ENCODE results near the gene ABHD11. TPM values are rescaled to one million over a fixed set of nuclear protein-coding genes. Genes with fewer than 3 reads are reported as not detected.

ABHD11 gene
- total RNA-seq, 4 donors from 2014 or later: 39.5 to 75.8 (median 67.1) TPM

DNA sequence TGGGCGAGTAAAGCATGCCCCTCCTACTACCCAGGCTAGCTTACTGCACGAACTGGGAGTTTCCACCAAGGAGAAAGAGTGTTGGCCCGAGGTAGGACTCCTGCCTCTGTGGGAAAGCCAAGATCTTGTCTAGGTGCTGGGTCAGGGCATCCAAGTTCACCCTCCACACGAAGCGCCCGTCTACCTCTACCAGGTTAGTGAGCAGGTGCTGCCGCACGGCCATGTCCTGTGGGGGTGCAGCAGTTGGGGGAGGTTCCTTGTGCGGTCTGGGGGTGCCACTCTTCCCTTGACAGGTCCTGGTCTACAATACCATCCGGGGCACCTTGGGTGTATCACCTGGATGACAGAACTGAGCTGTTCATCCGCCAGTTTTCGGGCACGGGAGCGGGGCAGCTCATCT, 1.7 kb downstream of the ABHD11 start:
- Histone ChIP-seq H3K27ac (peak overlapping the region in 1 of 3 donors; percentile 10), H3K9me3 (no peaks in the 10 kb centered on the region), H3K36me3 (peaks cover 17 to 18% of the 10 kb centered on the region in 2 donors), H3K4me1 (peaks cover 33 to 52% of the 10 kb centered on the region in 2 donors), H3K4me3 (replicated peaks in 1 of 3) (no peak overlapping the region), H3K27me3 (no peaks in the 10 kb centered on the region)
- WGBS, 2 donors: 90% methylated on average over 7 to 12 of the region's 14 CpGs
- DNase-seq: no peak
- intact Hi-C loops (cut with DNase I): loop anchor here (5.0 kb wide), 1 partner anchor 115 kb away; no protein-coding TSS in a partner anchor
- TF ChIP-seq, protein P1, sequence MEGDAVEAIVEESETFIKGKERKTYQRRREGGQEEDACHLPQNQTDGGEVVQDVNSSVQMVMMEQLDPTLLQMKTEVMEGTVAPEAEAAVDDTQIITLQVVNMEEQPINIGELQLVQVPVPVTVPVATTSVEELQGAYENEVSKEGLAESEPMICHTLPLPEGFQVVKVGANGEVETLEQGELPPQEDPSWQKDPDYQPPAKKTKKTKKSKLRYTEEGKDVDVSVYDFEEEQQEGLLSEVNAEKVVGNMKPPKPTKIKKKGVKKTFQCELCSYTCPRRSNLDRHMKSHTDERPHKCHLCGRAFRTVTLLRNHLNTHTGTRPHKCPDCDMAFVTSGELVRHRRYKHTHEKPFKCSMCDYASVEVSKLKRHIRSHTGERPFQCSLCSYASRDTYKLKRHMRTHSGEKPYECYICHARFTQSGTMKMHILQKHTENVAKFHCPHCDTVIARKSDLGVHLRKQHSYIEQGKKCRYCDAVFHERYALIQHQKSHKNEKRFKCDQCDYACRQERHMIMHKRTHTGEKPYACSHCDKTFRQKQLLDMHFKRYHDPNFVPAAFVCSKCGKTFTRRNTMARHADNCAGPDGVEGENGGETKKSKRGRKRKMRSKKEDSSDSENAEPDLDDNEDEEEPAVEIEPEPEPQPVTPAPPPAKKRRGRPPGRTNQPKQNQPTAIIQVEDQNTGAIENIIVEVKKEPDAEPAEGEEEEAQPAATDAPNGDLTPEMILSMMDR (IDR thresholded peaks at IDR 0.05): no peak
- TF ChIP-seq POLR2A (IDR thresholded peaks at IDR 0.05): no peak

DNA sequence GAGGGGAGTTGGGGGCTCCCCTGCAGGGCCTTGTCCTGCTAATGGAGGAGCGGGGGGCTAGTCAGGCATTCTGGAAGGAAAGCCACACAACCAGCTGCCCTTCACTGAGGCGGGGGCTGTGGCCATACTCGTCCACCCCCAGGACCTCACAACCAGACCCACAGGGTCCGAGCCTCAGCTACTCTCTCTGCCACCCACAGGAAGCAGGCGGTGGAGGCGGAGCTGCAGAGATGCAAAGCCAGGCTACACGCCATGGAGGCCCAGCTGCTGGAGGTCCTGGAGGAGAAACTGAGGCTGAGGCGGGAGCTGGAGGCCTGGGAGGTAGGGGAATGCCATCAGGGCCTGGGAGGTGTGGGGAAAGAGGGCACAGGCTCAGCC, 3.1 kb downstream of the ABHD11 start:
- no peak for DNase-seq
- Histone ChIP-seq H3K4me3 (replicated peaks in 1 of 3) (no peak overlapping the region), H3K9me3 (no peaks in the 10 kb centered on the region), H3K27me3 (no peaks in the 10 kb centered on the region), H3K27ac (peak overlapping the region in 1 of 3 donors; percentile 57), H3K36me3 (peaks cover 17 to 18% of the 10 kb centered on the region in 2 donors), H3K4me1 (peaks cover 19 to 38% of the 10 kb centered on the region in 2 donors)
- no peak for TF ChIP-seq POLR2A (IDR thresholded peaks at IDR 0.05)
- TF ChIP-seq, protein P1 (IDR thresholded peaks at IDR 0.05): no peak
- 94 to 95% methylated on average over 4 to 6 of the region's 8 CpGs for WGBS, 2 donors
- intact Hi-C loops (cut with DNase I): loop anchor here (5.0 kb wide), 1 partner anchor 117 kb away; no protein-coding TSS in a partner anchor

DNA sequence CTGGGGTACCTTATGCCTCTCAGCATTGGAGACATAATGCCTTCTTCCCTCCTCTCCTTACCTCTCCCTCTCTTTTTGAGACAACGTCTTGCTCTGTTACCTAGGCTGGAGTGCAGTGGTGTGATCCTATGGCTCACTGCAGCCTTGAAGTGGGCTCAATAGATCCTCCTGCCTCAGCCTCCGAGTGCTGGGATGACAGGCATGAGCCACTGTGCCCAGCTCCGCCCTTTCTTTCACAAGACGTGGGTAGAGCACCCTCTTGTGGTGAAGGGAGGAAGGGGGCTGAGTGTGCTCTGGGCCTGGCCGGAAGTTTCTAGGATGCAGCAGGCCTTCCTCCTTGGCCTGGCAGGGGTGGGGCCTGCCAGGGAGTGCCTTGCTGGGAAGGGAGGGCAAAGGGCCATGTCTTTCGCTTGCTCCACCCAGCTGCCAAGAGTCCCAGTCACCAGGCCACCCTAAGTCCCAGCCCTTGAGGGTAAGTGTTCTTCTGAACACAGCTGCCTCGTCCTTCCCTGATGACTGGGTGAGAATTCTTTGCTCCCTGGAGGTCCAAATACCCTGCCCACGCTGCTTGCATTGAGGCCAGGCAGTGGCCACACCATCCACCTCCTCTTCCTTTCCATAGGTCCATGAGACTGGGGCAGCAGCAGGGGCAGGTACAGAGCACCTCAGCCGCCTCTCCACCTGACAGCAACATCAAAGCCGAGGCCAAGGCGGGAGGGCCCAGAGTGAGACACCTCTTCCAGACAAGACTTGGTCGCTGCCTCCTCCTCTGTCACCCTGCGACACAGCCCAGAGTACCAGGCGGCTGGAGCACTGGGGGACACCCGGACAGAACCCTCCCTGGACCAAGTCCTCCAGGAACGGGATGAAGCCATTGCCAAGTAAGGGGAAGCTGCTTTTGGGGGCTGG, 3.7 kb downstream of the ABHD11 start:
- 56 to 77% methylated on average over 7 to 11 of the region's 16 CpGs for WGBS, 2 donors
- Histone ChIP-seq H3K27ac (peak overlapping the region in 2 of 3 donors; percentile 53 to 57), H3K4me1 (peaks cover 13 to 34% of the 10 kb centered on the region in 2 donors), H3K27me3 (no peaks in the 10 kb centered on the region), H3K9me3 (no peaks in the 10 kb centered on the region), H3K36me3 (peaks cover 17 to 18% of the 10 kb centered on the region in 2 donors), H3K4me3 (replicated peaks in 1 of 3) (no peak overlapping the region)
- intact Hi-C loops (cut with DNase I): loop anchor here (5.0 kb wide), 1 partner anchor 117 kb away; no protein-coding TSS in a partner anchor
- DNase-seq: peak; percentile 72 to 81
- no peak for TF ChIP-seq POLR2A (IDR thresholded peaks at IDR 0.05)
- TF ChIP-seq, protein P1 (IDR thresholded peaks at IDR 0.05): peak; percentile 51 to 84 (median 71)

DNA sequence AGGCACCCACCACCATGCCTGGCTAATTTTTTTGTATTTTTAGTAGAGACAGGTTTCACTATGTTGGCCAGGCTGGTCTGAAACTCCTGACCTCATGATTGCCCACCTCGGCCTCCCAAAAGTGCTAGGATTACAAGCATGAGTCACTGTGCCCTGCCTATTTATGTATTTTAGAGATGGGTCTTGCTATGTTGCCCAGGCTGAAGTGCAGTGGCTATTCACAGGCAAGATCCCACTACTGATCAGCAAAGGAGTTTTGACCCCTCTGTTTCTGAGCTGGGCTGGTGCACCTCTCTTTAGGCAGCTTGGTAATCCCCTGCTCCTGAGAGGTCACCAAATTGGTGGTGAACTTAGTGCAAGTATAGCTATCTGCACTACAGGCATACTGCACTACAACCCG, 6.2 kb downstream of the ABHD11 start:
- H3K4me3 ChIP-seq (replicated peaks in 1 of 3): no peak overlapping the region
- intact Hi-C loops (cut with DNase I): no loop called here
- H3K36me3 ChIP-seq: peaks cover 17% of the 10 kb centered on the region in 2 donors
- TF ChIP-seq, protein P1 (IDR thresholded peaks at IDR 0.05): no peak
- no peak for TF ChIP-seq POLR2A (IDR thresholded peaks at IDR 0.05)
- H3K4me1 ChIP-seq: peaks cover 0 to 21% of the 10 kb centered on the region in 2 donors
- H3K9me3 ChIP-seq: no peaks in the 10 kb centered on the region
- no peak overlapping the region for H3K27ac ChIP-seq
- no peaks in the 10 kb centered on the region for H3K27me3 ChIP-seq
- WGBS, 2 donors: 52 to 58% methylated on average over 2 of the region's 2 CpGs
- DNase-seq: no peak

DNA sequence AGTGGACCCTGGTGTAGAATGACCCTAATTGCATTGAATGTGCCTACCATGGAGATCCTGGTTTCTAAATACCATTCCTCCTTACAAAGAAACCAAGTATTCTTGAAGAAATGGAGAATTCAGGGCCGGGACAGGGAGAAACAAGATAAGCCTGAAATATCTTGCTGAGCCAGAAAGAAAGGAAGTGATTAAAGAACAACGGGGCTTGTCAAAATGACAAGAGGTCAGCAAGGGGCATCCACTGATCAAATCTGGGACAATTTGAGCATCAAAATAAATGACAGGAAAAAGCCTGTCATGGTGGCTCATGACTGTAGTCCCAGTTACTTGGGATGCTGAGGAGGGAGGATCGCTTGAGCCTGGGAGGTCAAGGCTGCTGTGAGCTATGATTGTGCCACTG, 8.1 kb downstream of the ABHD11 start:
- peaks cover 0 to 1% of the 10 kb centered on the region in 2 donors for H3K36me3 ChIP-seq
- no peaks in the 10 kb centered on the region for H3K27me3 ChIP-seq
- H3K9me3 ChIP-seq: no peaks in the 10 kb centered on the region
- no peak for DNase-seq
- WGBS, 2 donors: 43 to 53% methylated on average over 3 of the region's 3 CpGs
- no peak overlapping the region for H3K4me3 ChIP-seq (replicated peaks in 1 of 3)
- H3K27ac ChIP-seq: no peak overlapping the region
- H3K4me1 ChIP-seq: peaks cover 0 to 10% of the 10 kb centered on the region in 2 donors
- intact Hi-C loops (cut with DNase I): no loop called here
- TF ChIP-seq POLR2A (IDR thresholded peaks at IDR 0.05): no peak
- TF ChIP-seq, protein P1 (IDR thresholded peaks at IDR 0.05): no peak

Data from thyroid gland (tissue), 4 donors.